A673 (cell line): ENCODE measurements around the gene PCNX3. TPM values are rescaled to one million over a fixed set of nuclear protein-coding genes. Genes with fewer than 3 reads are reported as not detected.
"Not testable (repeated sequence)": the region's sequence is repeated elsewhere in the genome, so short reads cannot be mapped to it uniquely, and the experiment has no call there.

Experiments
- BruUV-seq: library from RNA; stranded (reverse); fragments of 400-500 nt; replicated peaks from 2 replicates; lab custom pipeline; 2021; lab: Mats Ljungman, UMichigan
- CTCF ChIA-PET: fragments of 300-600 bp; sonication (Branson Sonifier 250); formaldehyde crosslinking; loops from one replicate; lab custom pipeline; 2022; ENCODE audit warnings: antibody characterized with exemption; lab: Charles Lee
- POLR2A ChIA-PET: fragments of 300-600 bp; sonication (Branson Sonifier 250); formaldehyde crosslinking; loops from one replicate; lab custom pipeline; 2022; ENCODE audit warnings: antibody characterized with exemption; ENCODE audit not compliant: low non-redundant PET; lab: Charles Lee
- DNase-seq: peaks from one replicate; pipeline ENCODE4 v3.0.0-alpha.2; 2015; ENCODE audit warnings: low spot score
- H3K27ac ChIP-seq: fragments of 200-600 bp; sonication (generic); 2 replicates; pipeline ENCODE4 v1.5.1; 2016; ENCODE audit warnings: mixed run types, low read depth, mild to moderate bottlenecking, mixed read lengths, antibody characterized with exemption, low read length; ENCODE audit not compliant: poor library complexity, severe bottlenecking
- H3K27me3 ChIP-seq: fragments of 200-600 bp; sonication (generic); replicated peaks from 2 replicates; pipeline ENCODE4 v1.6.1; 2017; ENCODE audit warnings: mixed run types, low read depth, mild to moderate bottlenecking, mixed read lengths, antibody characterized with exemption, low read length; ENCODE audit not compliant: insufficient read depth, poor library complexity
- H3K36me3 ChIP-seq: fragments of 200-600 bp; sonication (generic); 2 replicates; pipeline ENCODE4 v1.6.1; 2016; ENCODE audit warnings: mixed run types, mild to moderate bottlenecking, mixed read lengths, antibody characterized with exemption, low read length; ENCODE audit not compliant: insufficient read depth, poor library complexity, severe bottlenecking
- H3K4me1 ChIP-seq: fragments of 200-600 bp; sonication (generic); 2 replicates; pipeline ENCODE4 v1.6.1; 2017; ENCODE audit warnings: mixed run types, mild to moderate bottlenecking, mixed read lengths, antibody characterized with exemption, low read length; ENCODE audit not compliant: insufficient read depth, poor library complexity, severe bottlenecking
- H3K4me3 ChIP-seq: fragments of 200-600 bp; sonication (generic); 2 replicates; pipeline ENCODE4 v1.5.1; 2016; ENCODE audit warnings: low read depth, mixed run types, mild to moderate bottlenecking, mixed read lengths, low read length; ENCODE audit not compliant: poor library complexity, severe bottlenecking
- H3K9me3 ChIP-seq: fragments of 200-600 bp; sonication (generic); 2 replicates; pipeline ENCODE4 v1.6.1; 2016; ENCODE audit warnings: mixed run types, low read depth, mild to moderate bottlenecking, mixed read lengths, antibody characterized with exemption, low read length; ENCODE audit not compliant: poor library complexity, severe bottlenecking
- EZH2 ChIP-seq: fragments of 200-600 bp; sonication (generic); IDR thresholded peaks from 2 replicates; pipeline ENCODE4 v1.6.1; 2017; ENCODE audit warnings: borderline replicate concordance, low read depth, mild to moderate bottlenecking, mixed read lengths, antibody characterized with exemption, low read length; ENCODE audit not compliant: poor library complexity, severe bottlenecking
- intact Hi-C: fragments of 100-400 bp; cut with micrococcal nuclease; formaldehyde crosslinking; loops from one replicate; pipeline ENCODE4 v1.10.0; 2022; ENCODE audit not compliant: unreplicated experiment
- total RNA-seq: library from RNA; stranded (reverse); gene quantifications from 2 replicates; pipeline ENCODE4 v1.2.3, GENCODE V29; 2021
- TF ChIP-seq, protein P1 (sequence below): fragments of 300-800, 200-600 bp; sonication (generic); conservative IDR thresholded peaks from 2 replicates; pipeline ENCODE4 v1.5.1; 2017; ENCODE audit warnings: low read depth, mild to moderate bottlenecking, antibody characterized with exemption, low read length, moderate library complexity, mixed read lengths

Gene PCNX3
- total RNA-seq, 1 experiment from 2014 or later: 68.0 TPM

DNA sequence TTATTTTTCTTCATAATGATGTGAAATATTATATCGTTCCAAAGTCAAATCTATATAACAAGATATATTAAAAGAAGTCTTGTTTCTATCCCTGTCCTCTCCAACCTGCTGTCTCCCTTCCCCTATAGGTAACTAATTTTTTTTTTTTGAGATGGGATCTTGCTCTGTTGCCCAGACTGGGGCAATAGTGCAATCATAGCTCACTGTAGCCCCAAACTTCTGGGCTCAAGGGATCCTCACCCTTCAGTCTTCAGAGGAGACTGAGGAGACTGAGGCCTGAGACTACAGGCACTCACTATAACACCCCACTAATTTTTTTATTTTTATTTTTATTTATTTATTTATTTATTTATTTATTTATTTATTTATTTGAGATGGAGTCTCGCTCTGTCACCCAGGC, 57.4 kb downstream of the PCNX3 start:
- ChIA-PET CTCF (interaction anchor here (0.6 kb wide), 1 partner anchor 342 kb away, joined by 13 read pairs; no protein-coding TSS in a partner anchor), POLR2A (no interaction called here)
- H3K27ac ChIP-seq: no peak overlapping the region
- no peak overlapping the region for H3K4me3 ChIP-seq
- no peaks in the 10 kb centered on the region for H3K9me3 ChIP-seq
- no peak for DNase-seq
- H3K4me1 ChIP-seq: no peaks in the 10 kb centered on the region
- TF ChIP-seq, protein P1, sequence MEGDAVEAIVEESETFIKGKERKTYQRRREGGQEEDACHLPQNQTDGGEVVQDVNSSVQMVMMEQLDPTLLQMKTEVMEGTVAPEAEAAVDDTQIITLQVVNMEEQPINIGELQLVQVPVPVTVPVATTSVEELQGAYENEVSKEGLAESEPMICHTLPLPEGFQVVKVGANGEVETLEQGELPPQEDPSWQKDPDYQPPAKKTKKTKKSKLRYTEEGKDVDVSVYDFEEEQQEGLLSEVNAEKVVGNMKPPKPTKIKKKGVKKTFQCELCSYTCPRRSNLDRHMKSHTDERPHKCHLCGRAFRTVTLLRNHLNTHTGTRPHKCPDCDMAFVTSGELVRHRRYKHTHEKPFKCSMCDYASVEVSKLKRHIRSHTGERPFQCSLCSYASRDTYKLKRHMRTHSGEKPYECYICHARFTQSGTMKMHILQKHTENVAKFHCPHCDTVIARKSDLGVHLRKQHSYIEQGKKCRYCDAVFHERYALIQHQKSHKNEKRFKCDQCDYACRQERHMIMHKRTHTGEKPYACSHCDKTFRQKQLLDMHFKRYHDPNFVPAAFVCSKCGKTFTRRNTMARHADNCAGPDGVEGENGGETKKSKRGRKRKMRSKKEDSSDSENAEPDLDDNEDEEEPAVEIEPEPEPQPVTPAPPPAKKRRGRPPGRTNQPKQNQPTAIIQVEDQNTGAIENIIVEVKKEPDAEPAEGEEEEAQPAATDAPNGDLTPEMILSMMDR: no peak
- TF ChIP-seq EZH2: no peak
- BruUV-seq: no TSS peak
- H3K27me3 ChIP-seq: no peaks in the 10 kb centered on the region
- no peaks in the 10 kb centered on the region for H3K36me3 ChIP-seq
- intact Hi-C loops: no loop called here

DNA sequence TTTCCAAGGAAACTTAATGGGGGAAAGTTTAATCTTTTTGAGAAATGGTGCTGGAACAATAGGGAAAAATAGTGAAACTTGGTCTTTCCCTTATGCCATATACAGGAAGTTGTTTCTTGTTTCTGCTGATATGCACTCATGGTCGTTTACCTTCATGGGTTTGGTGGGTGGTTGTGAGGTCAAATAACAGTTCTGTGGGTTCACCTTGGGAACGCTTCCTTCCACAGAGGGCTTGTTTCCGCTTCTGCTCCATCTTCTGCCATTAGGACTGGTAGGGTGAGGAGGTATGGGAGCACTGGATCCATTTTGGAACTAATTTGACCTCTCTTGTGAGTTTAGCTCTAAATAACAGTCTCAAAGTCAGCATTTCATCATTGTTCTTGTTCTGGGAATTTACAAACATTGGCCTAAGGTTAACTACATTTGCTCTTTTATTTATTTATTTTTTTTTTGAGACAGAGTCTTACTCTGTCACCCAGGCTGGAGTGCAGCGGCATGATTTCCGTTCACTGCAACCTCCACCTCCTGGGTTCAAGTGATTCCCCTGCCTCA, 64.7 kb downstream of the PCNX3 start:
- BruUV-seq: no TSS peak
- Histone ChIP-seq H3K9me3 (no peaks in the 10 kb centered on the region), H3K27me3 (peaks cover 8% of the 10 kb centered on the region), H3K4me3 (no peak overlapping the region), H3K4me1 (no peaks in the 10 kb centered on the region), H3K36me3 (no peaks in the 10 kb centered on the region), H3K27ac (no peak overlapping the region)
- no peak for TF ChIP-seq EZH2
- TF ChIP-seq, protein P1: no peak
- ChIA-PET POLR2A (interaction anchor here (0.6 kb wide), 1 partner anchor 96 kb away, joined by 3 read pairs; no protein-coding TSS in a partner anchor), CTCF (no interaction called here)
- intact Hi-C loops: no loop called here
- no peak for DNase-seq

DNA sequence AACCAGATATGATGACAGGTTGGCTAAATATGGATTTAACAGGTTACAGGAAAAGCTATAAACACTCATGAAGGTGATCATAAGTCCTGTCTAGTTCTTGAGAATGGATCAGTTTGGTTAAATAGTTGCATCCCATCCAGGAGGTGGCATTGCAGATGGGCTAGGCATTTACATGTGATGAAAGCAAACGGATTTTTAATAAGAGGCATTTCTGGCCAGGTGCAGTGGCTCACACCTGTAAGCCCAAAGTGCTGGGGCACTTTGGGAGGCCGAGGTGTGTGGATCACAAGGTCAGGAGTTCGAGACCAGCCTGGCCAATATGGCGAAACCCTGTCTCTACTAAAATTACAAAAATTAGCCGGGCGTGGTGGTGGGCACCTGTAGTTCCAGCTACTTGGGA, 67.9 kb downstream of the PCNX3 start:
- H3K27ac ChIP-seq, CTCF ChIA-PET, H3K36me3 ChIP-seq, intact Hi-C loops, H3K4me3 ChIP-seq, H3K27me3 ChIP-seq, BruUV-seq, H3K4me1 ChIP-seq, POLR2A ChIA-PET, DNase-seq, H3K9me3 ChIP-seq: not testable (repeated sequence)

DNA sequence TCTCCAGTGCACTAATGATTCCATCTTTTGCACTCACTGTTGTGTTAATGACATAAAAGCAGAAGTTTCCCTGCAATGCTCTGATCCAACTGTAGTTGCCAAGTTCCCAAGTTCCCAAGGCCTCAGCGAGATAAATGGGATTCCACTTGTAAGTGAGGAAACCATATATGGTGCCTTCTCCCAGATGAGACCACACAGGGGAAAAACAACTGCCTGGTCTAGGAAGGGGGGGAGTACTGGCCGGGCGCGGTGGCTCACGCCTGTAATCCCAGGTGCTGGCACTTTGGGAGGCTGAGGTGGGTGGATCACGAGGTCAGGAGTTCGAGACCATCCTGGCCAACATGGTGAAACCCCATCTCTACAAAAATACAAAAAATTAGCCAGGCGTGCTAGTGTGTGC, 70.4 kb downstream of the PCNX3 start:
- Histone ChIP-seq H3K36me3 (no peaks in the 10 kb centered on the region), H3K4me1 (no peaks in the 10 kb centered on the region), H3K27ac (no peak overlapping the region), H3K4me3 (no peak overlapping the region), H3K27me3 (peaks cover 8% of the 10 kb centered on the region), H3K9me3 (no peaks in the 10 kb centered on the region)
- TF ChIP-seq, protein P1: no peak
- no peak for TF ChIP-seq EZH2
- DNase-seq: no peak
- intact Hi-C loops: no loop called here
- ChIA-PET CTCF (no interaction called here), POLR2A (no interaction called here)
- BruUV-seq: no TSS peak
